H1 (cell line): ENCODE results near the gene LIPF. TPM values are rescaled to one million over a fixed set of nuclear protein-coding genes. Genes with fewer than 3 reads are reported as not detected.

Source experiments
- CHD1 ChIP-seq: IDR thresholded peaks from 2 replicates; pipeline ENCODE4 v1.6.1; 2012; ENCODE audit warnings: low read depth, low read length, improper control_type of control experiment
- NANOG ChIP-seq: IDR thresholded peaks from 2 replicates; pipeline ENCODE4 v1.6.1; 2011; ENCODE audit warnings: low read length, low read depth, mild to moderate bottlenecking, inconsistent platforms; ENCODE audit not compliant: insufficient read depth, poor library complexity, severe bottlenecking
- POU5F1 ChIP-seq: IDR thresholded peaks from 2 replicates; pipeline ENCODE4 v1.6.1; 2011; ENCODE audit warnings: low read depth, mild to moderate bottlenecking, low read length, moderate library complexity
- RXRA ChIP-seq: IDR thresholded peaks from 2 replicates; pipeline ENCODE4 v1.6.1; 2011; ENCODE audit warnings: low read depth, mild to moderate bottlenecking, low read length, moderate library complexity; ENCODE audit not compliant: insufficient read depth
- SAP30 ChIP-seq: fragments of 300-600 bp; sonication (generic); IDR thresholded peaks from 2 replicates; pipeline ENCODE4 v1.7.1; 2012; ENCODE audit warnings: low read length, moderate library complexity, mild to moderate bottlenecking, inconsistent platforms; ENCODE audit not compliant: insufficient read depth, insufficient replicate concordance
- SIX5 ChIP-seq: IDR thresholded peaks from 2 replicates; pipeline ENCODE4 v1.6.1; 2011; ENCODE audit warnings: mild to moderate bottlenecking, low read depth, low read length
- TAF7 ChIP-seq: optimal IDR thresholded peaks from 2 replicates; pipeline ENCODE3; 2011; ENCODE audit warnings: low read depth, mild to moderate bottlenecking, inconsistent platforms, low read length, moderate library complexity, borderline replicate concordance
- TBP ChIP-seq: IDR thresholded peaks from 2 replicates; pipeline ENCODE4 v1.6.1; 2011; ENCODE audit warnings: low read depth, low read length, improper control_type of control experiment
- polyA plus RNA-seq, 7 experiments: library from polyadenylated mRNA; depleted of rRNA in 3 of 7; stranded (reverse) in 5 of 7; unstranded in 2 of 7; fragments of >200 nt in 5 of 7; fragments of 200-250 nt in 2 of 7; gene quantifications; 1 replicate in 5 of 7; 2 replicates in 1 of 7; 4 replicates in 1 of 7; pipeline versions ENCODE4 v1.2.1 to v1.2.3, GENCODE V29; 2011 to 2013; ENCODE audit warnings: missing spikeins in 2 of 7, mixed read lengths in 2 of 7
- total RNA-seq: library from RNA; stranded (reverse); fragmentation: NEBNext Ultra II Directional; extraction: Animal tissue kit (Norgen Biotek cat#: 25700); gene quantifications from 2 replicates; pipeline ENCODE4 v1.2.1, GENCODE V29; 2021
- TF ChIP-seq, protein P1 (sequence below): fragments of 300-600 bp; sonication (generic); IDR thresholded peaks from 2 replicates; pipeline ENCODE4 v1.7.1; 2012; ENCODE audit warnings: low read length, moderate library complexity, mild to moderate bottlenecking, inconsistent platforms; ENCODE audit not compliant: insufficient replicate concordance

The LIPF gene
- total and polyA plus RNA-seq, 2 of the 8 experiments (the other 6 are each of a cell fraction or from before 2014, with no cell fraction given) = not detected

DNA sequence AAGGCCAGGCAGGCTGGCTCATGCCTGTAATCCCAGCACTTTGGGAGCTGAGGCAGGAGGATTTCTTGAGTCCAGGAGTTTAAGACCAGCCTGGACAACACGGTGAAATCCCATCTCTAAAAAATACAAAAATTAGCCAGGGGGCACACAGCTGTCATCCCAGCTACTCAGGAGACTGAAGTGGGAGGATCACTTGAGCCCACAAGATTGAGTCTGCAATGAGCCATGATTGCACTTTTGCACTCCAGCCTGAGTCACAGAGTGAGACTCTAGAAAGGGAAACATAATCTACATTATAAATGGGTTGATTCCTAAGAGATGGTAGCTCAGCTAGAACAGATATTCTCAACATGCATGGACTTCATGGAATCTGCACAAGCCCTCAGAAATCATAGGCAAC, 6.3 kb upstream of the LIPF start (continued):
- TF ChIP-seq, protein P1, sequence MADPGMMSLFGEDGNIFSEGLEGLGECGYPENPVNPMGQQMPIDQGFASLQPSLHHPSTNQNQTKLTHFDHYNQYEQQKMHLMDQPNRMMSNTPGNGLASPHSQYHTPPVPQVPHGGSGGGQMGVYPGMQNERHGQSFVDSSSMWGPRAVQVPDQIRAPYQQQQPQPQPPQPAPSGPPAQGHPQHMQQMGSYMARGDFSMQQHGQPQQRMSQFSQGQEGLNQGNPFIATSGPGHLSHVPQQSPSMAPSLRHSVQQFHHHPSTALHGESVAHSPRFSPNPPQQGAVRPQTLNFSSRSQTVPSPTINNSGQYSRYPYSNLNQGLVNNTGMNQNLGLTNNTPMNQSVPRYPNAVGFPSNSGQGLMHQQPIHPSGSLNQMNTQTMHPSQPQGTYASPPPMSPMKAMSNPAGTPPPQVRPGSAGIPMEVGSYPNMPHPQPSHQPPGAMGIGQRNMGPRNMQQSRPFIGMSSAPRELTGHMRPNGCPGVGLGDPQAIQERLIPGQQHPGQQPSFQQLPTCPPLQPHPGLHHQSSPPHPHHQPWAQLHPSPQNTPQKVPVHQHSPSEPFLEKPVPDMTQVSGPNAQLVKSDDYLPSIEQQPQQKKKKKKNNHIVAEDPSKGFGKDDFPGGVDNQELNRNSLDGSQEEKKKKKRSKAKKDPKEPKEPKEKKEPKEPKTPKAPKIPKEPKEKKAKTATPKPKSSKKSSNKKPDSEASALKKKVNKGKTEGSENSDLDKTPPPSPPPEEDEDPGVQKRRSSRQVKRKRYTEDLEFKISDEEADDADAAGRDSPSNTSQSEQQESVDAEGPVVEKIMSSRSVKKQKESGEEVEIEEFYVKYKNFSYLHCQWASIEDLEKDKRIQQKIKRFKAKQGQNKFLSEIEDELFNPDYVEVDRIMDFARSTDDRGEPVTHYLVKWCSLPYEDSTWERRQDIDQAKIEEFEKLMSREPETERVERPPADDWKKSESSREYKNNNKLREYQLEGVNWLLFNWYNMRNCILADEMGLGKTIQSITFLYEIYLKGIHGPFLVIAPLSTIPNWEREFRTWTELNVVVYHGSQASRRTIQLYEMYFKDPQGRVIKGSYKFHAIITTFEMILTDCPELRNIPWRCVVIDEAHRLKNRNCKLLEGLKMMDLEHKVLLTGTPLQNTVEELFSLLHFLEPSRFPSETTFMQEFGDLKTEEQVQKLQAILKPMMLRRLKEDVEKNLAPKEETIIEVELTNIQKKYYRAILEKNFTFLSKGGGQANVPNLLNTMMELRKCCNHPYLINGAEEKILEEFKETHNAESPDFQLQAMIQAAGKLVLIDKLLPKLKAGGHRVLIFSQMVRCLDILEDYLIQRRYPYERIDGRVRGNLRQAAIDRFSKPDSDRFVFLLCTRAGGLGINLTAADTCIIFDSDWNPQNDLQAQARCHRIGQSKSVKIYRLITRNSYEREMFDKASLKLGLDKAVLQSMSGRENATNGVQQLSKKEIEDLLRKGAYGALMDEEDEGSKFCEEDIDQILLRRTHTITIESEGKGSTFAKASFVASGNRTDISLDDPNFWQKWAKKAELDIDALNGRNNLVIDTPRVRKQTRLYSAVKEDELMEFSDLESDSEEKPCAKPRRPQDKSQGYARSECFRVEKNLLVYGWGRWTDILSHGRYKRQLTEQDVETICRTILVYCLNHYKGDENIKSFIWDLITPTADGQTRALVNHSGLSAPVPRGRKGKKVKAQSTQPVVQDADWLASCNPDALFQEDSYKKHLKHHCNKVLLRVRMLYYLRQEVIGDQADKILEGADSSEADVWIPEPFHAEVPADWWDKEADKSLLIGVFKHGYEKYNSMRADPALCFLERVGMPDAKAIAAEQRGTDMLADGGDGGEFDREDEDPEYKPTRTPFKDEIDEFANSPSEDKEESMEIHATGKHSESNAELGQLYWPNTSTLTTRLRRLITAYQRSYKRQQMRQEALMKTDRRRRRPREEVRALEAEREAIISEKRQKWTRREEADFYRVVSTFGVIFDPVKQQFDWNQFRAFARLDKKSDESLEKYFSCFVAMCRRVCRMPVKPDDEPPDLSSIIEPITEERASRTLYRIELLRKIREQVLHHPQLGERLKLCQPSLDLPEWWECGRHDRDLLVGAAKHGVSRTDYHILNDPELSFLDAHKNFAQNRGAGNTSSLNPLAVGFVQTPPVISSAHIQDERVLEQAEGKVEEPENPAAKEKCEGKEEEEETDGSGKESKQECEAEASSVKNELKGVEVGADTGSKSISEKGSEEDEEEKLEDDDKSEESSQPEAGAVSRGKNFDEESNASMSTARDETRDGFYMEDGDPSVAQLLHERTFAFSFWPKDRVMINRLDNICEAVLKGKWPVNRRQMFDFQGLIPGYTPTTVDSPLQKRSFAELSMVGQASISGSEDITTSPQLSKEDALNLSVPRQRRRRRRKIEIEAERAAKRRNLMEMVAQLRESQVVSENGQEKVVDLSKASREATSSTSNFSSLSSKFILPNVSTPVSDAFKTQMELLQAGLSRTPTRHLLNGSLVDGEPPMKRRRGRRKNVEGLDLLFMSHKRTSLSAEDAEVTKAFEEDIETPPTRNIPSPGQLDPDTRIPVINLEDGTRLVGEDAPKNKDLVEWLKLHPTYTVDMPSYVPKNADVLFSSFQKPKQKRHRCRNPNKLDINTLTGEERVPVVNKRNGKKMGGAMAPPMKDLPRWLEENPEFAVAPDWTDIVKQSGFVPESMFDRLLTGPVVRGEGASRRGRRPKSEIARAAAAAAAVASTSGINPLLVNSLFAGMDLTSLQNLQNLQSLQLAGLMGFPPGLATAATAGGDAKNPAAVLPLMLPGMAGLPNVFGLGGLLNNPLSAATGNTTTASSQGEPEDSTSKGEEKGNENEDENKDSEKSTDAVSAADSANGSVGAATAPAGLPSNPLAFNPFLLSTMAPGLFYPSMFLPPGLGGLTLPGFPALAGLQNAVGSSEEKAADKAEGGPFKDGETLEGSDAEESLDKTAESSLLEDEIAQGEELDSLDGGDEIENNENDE = no peak
- TF ChIP-seq SAP30 (no peak), NANOG (no peak), RXRA (no peak), CHD1 (no peak), TAF7 (no peak), SIX5 (no peak), POU5F1 (no peak), TBP (no peak)
